HG03103 (cell line): Measurements from ENCODE around the gene BEND3.
"Not testable (repeated sequence)": the region's sequence is repeated elsewhere in the genome, so short reads cannot be mapped to it uniquely, and the experiment has no call there.

ENCODE experiments used
- ATAC-seq: cut with Tn5 transposase; IDR thresholded peaks from one replicate; pipeline ENCODE4 v1.9.1; 2021; ENCODE audit warnings: low read depth; ENCODE audit not compliant: unreplicated experiment

Gene BEND3

GRCh38 chr6:107084459-107084858 lies 30.9 kb downstream of the BEND3 start:
- ATAC-seq: not testable (repeated sequence)

- ATAC-seq: no peak
Observed at GRCh38 chr6:107083921-107084320, 31.4 kb downstream of the BEND3 start.

GRCh38 chr6:107083047-107083768 lies 32.1 kb downstream of the BEND3 start:
- no peak for ATAC-seq

DNA sequence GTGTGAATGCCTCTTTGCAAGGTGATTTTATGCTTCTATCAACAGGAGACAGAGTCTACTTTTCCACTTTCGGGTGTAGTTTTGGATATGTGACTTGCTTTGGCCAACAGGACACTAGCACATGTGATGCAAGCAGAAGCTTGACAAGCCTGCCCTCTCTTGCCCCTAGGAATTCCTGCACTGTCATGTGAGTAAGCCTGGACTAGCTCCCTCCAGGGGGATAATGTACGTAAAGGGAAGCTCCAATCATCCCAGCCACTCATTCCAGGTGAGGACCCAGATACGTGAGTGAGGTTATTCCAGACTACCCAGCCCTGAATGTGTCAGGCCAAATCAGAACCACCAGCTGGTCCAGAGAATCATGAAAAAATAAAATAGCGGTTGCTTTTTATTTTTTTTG lies 33.3 kb downstream of the BEND3 start:
- no peak for ATAC-seq

GRCh38 chr6:107080036-107080435 lies 35.3 kb downstream of the BEND3 start:
- no peak for ATAC-seq

DNA sequence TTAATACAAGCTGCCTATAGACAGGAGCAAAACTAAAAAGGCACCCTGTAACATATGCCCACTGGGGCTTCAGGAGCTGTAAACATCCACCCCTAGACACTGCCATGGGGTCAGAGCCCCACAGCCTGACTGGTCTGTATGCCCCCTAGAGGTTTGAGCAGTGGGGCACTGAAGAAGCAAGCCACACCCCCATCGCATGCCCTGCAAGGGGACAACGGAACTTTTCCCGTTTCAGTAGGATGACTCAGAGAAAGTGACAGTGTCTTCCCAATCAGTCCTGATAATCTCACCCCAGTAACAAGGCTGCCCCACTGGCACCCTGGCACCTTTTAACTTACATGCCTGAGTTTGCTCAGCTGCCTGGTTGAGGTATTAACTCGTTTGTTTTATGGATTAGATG lies 35.9 kb downstream of the BEND3 start:
- no peak for ATAC-seq

DNA sequence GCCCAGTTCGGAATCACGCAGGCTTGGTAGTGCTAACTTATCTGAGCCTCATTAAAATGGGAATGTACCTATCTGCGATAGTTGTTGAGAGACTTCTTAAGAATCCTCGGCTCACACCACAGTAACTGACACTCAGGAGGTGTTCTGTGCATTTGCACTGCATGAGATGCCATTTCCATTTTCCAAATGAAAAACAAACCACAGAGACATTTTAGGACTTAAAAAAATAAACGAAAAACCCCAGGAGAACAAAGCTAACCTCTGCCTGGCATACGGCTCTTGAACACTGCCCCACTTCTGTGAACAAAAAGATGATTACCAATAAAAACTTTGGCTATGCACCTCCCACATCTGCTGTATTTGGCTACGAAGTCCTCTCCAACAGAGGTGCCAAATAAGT lies 37.6 kb downstream of the BEND3 start:
- no peak for ATAC-seq

DNA sequence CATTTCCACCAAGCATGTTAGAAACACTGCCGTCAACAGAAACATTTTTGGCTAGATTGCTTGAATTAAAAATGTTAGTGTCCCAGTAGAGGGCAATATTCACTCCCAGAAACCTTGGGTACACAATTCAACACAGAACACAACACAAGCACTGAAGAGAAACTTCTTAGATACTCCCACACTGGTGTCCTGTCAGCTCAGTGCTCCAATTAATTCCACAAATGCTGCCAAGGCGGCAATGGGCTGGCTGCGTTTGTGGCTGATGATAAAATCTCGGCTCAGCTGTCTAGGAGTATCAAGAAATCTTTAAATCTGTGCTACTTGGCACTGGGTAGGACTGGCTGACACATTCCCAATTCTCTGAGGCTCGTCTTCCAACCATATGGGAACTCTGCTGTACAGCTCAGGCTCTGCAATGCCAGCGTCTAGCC lies 39.3 kb downstream of the BEND3 start:
- ATAC-seq: no peak

GRCh38 chr6:107070686-107071085 lies 44.6 kb downstream of the BEND3 start:
- no peak for ATAC-seq

GRCh38 chr6:107069631-107070548 lies 45.4 kb downstream of the BEND3 start:
- no peak for ATAC-seq

- ATAC-seq: no peak
Observed at GRCh38 chr6:107068691-107069630, 46.4 kb downstream of the BEND3 start.

GRCh38 chr6:107066697-107067659 lies 48.3 kb downstream of the BEND3 start:
- ATAC-seq: no peak

GRCh38 chr6:107064579-107065065 lies 50.7 kb downstream of the BEND3 start:
- no peak for ATAC-seq

DNA sequence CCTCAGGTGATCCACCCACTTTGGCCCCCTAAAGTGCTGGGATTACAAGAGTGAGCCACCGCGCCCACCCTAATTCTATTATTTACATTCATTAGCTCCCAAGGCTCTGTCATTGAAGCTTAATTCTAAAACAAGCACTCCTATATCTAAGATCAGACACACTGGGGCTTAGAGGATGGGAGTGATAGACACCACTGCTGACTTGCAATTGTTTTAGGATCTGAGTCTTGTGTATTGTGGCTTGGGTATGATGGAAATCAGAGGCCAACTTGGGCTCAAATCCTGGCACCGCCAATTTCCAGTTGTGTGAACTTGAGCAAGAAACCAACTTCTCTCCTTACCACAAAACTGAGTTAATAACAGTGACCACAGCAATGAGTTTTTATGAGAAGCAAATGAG lies 52.6 kb downstream of the BEND3 start:
- no peak for ATAC-seq

DNA sequence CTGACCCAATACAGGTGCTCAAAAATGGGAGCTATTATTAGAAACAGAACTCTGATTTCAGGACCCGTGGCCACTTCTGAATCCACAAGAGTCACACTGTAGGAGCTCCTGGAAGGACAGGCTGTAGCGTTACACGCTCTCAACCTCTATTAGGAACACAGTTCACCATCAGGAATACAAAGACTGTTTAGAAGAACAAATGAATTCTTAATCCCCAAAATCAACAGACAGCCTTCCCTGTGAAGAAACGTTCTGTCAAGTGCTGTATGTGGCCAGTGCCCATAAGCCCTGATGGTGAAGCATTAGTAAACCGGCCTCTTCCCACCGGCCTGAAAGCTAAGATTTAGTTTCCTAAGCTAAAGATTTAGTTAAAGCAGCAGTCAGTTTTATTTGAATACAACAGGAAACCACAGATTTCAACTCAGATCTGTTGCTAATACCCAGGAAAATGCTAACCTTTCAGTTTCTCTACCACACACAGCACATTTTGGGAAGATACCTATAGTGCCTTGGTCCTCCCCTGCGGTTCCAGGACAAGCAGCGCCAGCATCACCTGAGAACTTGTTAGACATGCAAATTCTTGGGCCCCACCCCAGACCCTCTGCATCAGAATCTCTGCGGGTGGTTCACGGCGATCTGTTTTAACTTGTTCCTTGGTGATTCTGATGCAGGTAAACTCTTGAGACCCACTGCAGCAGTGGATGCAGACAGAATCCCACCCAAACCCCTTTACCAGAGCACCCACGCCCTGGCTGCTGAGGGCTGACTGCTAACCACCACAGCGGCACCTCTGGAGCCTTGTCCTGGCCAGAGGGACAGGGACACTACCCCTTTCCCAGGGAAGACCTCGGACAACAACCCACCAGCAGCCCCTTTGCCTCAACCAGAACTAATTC lies 53.9 kb downstream of the BEND3 start:
- ATAC-seq: no peak

GRCh38 chr6:107060704-107061103 lies 54.6 kb downstream of the BEND3 start:
- no peak for ATAC-seq

- ATAC-seq: no peak
Observed at GRCh38 chr6:107059606-107060005, 55.7 kb downstream of the BEND3 start.

GRCh38 chr6:107057679-107058078 lies 57.6 kb downstream of the BEND3 start:
- ATAC-seq: no peak
